Measurements from ENCODE around the gene C2orf15. TPM values are rescaled to one million over a fixed set of nuclear protein-coding genes. Genes with fewer than 3 reads are reported as not detected.
A peak's percentile ranks its signal among the peaks of the same experiment; 100 is the strongest.
"Not testable (repeated sequence)": the region's sequence is repeated elsewhere in the genome, so short reads cannot be mapped to it uniquely, and the experiment has no call there.

C2orf15 gene
- total RNA-seq, 1 experiment from 2014 or later: 0.95 TPM

- in situ Hi-C loops (cut with HindIII; ENCODE audit: low pct_unique_long_range_greater_than_20kb, low sequenced_read_pairs): no loop called here
- DNase-seq (ENCODE audit: low read depth): no peak
Measured at GRCh38 chr2:99156891-99157290, 15.4 kb downstream of the C2orf15 start.

GRCh38 chr2:99158599-99158998, 17.1 kb downstream of the C2orf15 start:
- in situ Hi-C loops (cut with HindIII; ENCODE audit: low pct_unique_long_range_greater_than_20kb, low sequenced_read_pairs): no loop called here
- DNase-seq (ENCODE audit: low read depth): no peak

- in situ Hi-C loops (cut with HindIII; ENCODE audit: low pct_unique_long_range_greater_than_20kb, low sequenced_read_pairs): no loop called here
- peak; percentile 72 for DNase-seq (ENCODE audit: low read depth)
Measured at GRCh38 chr2:99159594-99159993, 18.1 kb downstream of the C2orf15 start.

GRCh38 chr2:99166218-99166617, 24.7 kb downstream of the C2orf15 start:
- no peak for DNase-seq (ENCODE audit: low read depth)
- in situ Hi-C loops (cut with HindIII; ENCODE audit: low pct_unique_long_range_greater_than_20kb, low sequenced_read_pairs): no loop called here

GRCh38 chr2:99169534-99169933, 28.0 kb downstream of the C2orf15 start:
- no peak for DNase-seq (ENCODE audit: low read depth)
- in situ Hi-C loops (cut with HindIII; ENCODE audit: low pct_unique_long_range_greater_than_20kb, low sequenced_read_pairs): no loop called here

GRCh38 chr2:99171377-99172140, 30.1 kb downstream of the C2orf15 start:
- no peak for DNase-seq (ENCODE audit: low read depth)
- in situ Hi-C loops (cut with HindIII; ENCODE audit: low pct_unique_long_range_greater_than_20kb, low sequenced_read_pairs): no loop called here

GRCh38 chr2:99180755-99181623, 39.5 kb downstream of the C2orf15 start, which contains the start of the genes MITD1 and MRPL30:
Gene MITD1 (minus strand): TSS chr2:99181058. CDS start chr2:99180981, 77 bp downstream.
Gene MRPL30 (plus strand): TSS chr2:99181184. CDS start chr2:99186204, 5,020 bp downstream.
- in situ Hi-C loops (cut with HindIII; ENCODE audit: low pct_unique_long_range_greater_than_20kb, low sequenced_read_pairs): no loop called here
- peak; percentile 93 for DNase-seq (ENCODE audit: low read depth)

- no peak for DNase-seq (ENCODE audit: low read depth)
- in situ Hi-C loops (cut with HindIII; ENCODE audit: low pct_unique_long_range_greater_than_20kb, low sequenced_read_pairs): no loop called here
Measured at GRCh38 chr2:99181624-99182000, 40.1 kb downstream of the C2orf15 start.

- in situ Hi-C loops (cut with HindIII; ENCODE audit: low pct_unique_long_range_greater_than_20kb, low sequenced_read_pairs): no loop called here
- no peak for DNase-seq (ENCODE audit: low read depth)
Measured at GRCh38 chr2:99183025-99183424, 41.5 kb downstream of the C2orf15 start.

- no peak for DNase-seq (ENCODE audit: low read depth)
- in situ Hi-C loops (cut with HindIII; ENCODE audit: low pct_unique_long_range_greater_than_20kb, low sequenced_read_pairs): no loop called here
Measured at GRCh38 chr2:99184811-99185210, 43.3 kb downstream of the C2orf15 start.

GRCh38 chr2:99187011-99187410, 45.5 kb downstream of the C2orf15 start:
- DNase-seq (ENCODE audit: low read depth): no peak
- in situ Hi-C loops (cut with HindIII; ENCODE audit: low pct_unique_long_range_greater_than_20kb, low sequenced_read_pairs): no loop called here

- no peak for DNase-seq (ENCODE audit: low read depth)
- in situ Hi-C loops (cut with HindIII; ENCODE audit: low pct_unique_long_range_greater_than_20kb, low sequenced_read_pairs): no loop called here
Measured at GRCh38 chr2:99188357-99188756, 46.9 kb downstream of the C2orf15 start.

GRCh38 chr2:99190548-99190947, 49.0 kb downstream of the C2orf15 start:
- no peak for DNase-seq (ENCODE audit: low read depth)
- in situ Hi-C loops (cut with HindIII; ENCODE audit: low pct_unique_long_range_greater_than_20kb, low sequenced_read_pairs): no loop called here

GRCh38 chr2:99192364-99192763, 50.9 kb downstream of the C2orf15 start:
- in situ Hi-C loops (cut with HindIII; ENCODE audit: low pct_unique_long_range_greater_than_20kb, low sequenced_read_pairs); DNase-seq (ENCODE audit: low read depth): not testable (repeated sequence)

- in situ Hi-C loops (cut with HindIII; ENCODE audit: low pct_unique_long_range_greater_than_20kb, low sequenced_read_pairs): no loop called here
- DNase-seq (ENCODE audit: low read depth): no peak
Measured at GRCh38 chr2:99198103-99198841, 56.8 kb downstream of the C2orf15 start.

GRCh38 chr2:99200076-99200800, 58.7 kb downstream of the C2orf15 start:
- in situ Hi-C loops (cut with HindIII; ENCODE audit: low pct_unique_long_range_greater_than_20kb, low sequenced_read_pairs): no loop called here
- no peak for DNase-seq (ENCODE audit: low read depth)
